ENCODE measurements around the gene HES6. TPM values are rescaled to one million over a fixed set of nuclear protein-coding genes. Genes with fewer than 3 reads are reported as not detected.

Gene HES6
- total and polyA plus RNA-seq, 10 of the 15 experiments (the other 5 are each of a cell fraction or from before 2014, with no cell fraction given) = 0.11 to 1.7 (median 0.83) TPM

- peak; percentile 75 for TF ChIP-seq ZNF687 (IDR thresholded peaks at IDR 0.05)
- TF ChIP-seq NBN (IDR thresholded peaks at IDR 0.05) = no peak
- TF ChIP-seq HDAC2 (IDR thresholded peaks at IDR 0.05) = no peak
- TF ChIP-seq ELK1 (IDR thresholded peaks at IDR 0.05; ENCODE audit: low read depth, low read length) = peak; percentile 79
- peak; percentile 73 for TF ChIP-seq TAF1 (IDR thresholded peaks at IDR 0.05; ENCODE audit: borderline replicate concordance, low read depth, low read length)
- no peak for TF ChIP-seq PAX5 (IDR thresholded peaks at IDR 0.05; ENCODE audit: borderline replicate concordance, low read depth, low read length)
- TF ChIP-seq LARP7 (IDR thresholded peaks at IDR 0.05) = peak; percentile 91
- TF ChIP-seq SREBF2 (IDR thresholded peaks at IDR 0.05; ENCODE audit: low read length) = no peak
- no peak for TF ChIP-seq MYB (IDR thresholded peaks at IDR 0.05; ENCODE audit: borderline replicate concordance, low read depth, low read length)
- TF ChIP-seq GABPA (IDR thresholded peaks at IDR 0.05; ENCODE audit: low read depth) = 0 out of 2 replicates have a peak, but pooled peaks have one; percentile 25
- no peak for TF ChIP-seq KAT2A (conservative IDR thresholded peaks at IDR 0.05; ENCODE audit: control insufficient read depth, low read depth, low read length)
- TF ChIP-seq MYC (IDR thresholded peaks at IDR 0.05; ENCODE audit: insufficient read depth, insufficient read length, insufficient replicate concordance, low read length, severe bottlenecking) = peak; percentile 89
- TF ChIP-seq BCL11A (IDR thresholded peaks at IDR 0.05; ENCODE audit: low read depth, low read length) = no peak
- TF ChIP-seq ZNF217 (IDR thresholded peaks at IDR 0.05) = peak; percentile 19; the same call in 1 of the 2 replicates
- TF ChIP-seq HDAC6 (IDR thresholded peaks at IDR 0.05; ENCODE audit: unreplicated experiment) = no peak
- no peak for TF ChIP-seq FOXM1 (IDR thresholded peaks at IDR 0.05; ENCODE audit: low read depth, low read length)
- no peak; the same call in none of the 2 replicates for TF ChIP-seq RUNX3 (IDR thresholded peaks at IDR 0.05; ENCODE audit: low read length)
- TF ChIP-seq KLF5 (IDR thresholded peaks at IDR 0.05; ENCODE audit: partially characterized antibody) = peak; percentile 98
- TF ChIP-seq E2F4 (IDR thresholded peaks at IDR 0.05; ENCODE audit: low read depth, low read length) = no peak
- no peak for TF ChIP-seq ATF3 (IDR thresholded peaks at IDR 0.05; ENCODE audit: borderline replicate concordance, extremely low read depth, low read depth, low read length)
- no peak for TF ChIP-seq ZNF384 (IDR thresholded peaks at IDR 0.05; ENCODE audit: borderline replicate concordance, low read depth, low read length)
- TF ChIP-seq MXI1 (IDR thresholded peaks at IDR 0.05; ENCODE audit: low read depth, low read length) = 0 out of 2 replicates have a peak, but pooled peaks have one; percentile 46
- TF ChIP-seq ZSCAN29 (IDR thresholded peaks at IDR 0.05) = peak; percentile 69; the same call in 1 of the 2 replicates
- TF ChIP-seq JUND (IDR thresholded peaks at IDR 0.05; ENCODE audit: low read depth, low read length) = peak; percentile 93
Observed at GRCh38 chr2:238288650-238289573, 49.1 kb upstream of the HES6 start (continued).

Measured in GM12878 (cell line).